GM13977 (cell line): Measurements from ENCODE around the gene FAM171A2.
"Not testable (repeated sequence)": the region's sequence is repeated elsewhere in the genome, so short reads cannot be mapped to it uniquely, and the experiment has no call there.

ENCODE experiments used
- DNase-seq: peaks from one replicate; pipeline ENCODE4 v3.0.0; 2012; ENCODE audit warnings: low spot score
- CTCF ChIP-seq: IDR thresholded peaks from 2 replicates; pipeline ENCODE4 v1.5.1; 2012; ENCODE audit warnings: mild to moderate bottlenecking, control low read depth; ENCODE audit not compliant: insufficient read depth; ENCODE audit errors: extremely low read depth, missing control alignments
- in situ Hi-C: fragments of 300-500 bp; cut with MboI; formaldehyde crosslinking; loops from one replicate; pipeline ENCODE4 v1.12.0; 2022; ENCODE audit warnings: low sequenced_read_pairs, low pct_unique_long_range_greater_than_20kb, mixed read lengths, inconsistent platforms; ENCODE audit not compliant: unreplicated experiment

The FAM171A2 gene

GRCh38 chr17:44343510-44344209 is 20.0 kb downstream of the FAM171A2 start:
- in situ Hi-C loops, result no loop called here
- TF ChIP-seq CTCF, result no peak

GRCh38 chr17:44340553-44340952 is 23.1 kb downstream of the FAM171A2 start:
- DNase-seq, in situ Hi-C loops: not testable (repeated sequence)

More at GRCh38 chr17:44343510-44344209, 20.0 kb downstream of the FAM171A2 start:
- no peak for DNase-seq

GRCh38 chr17:44338702-44339101 is 25.0 kb downstream of the FAM171A2 start:
- no peak for DNase-seq
- in situ Hi-C loops, result no loop called here
- TF ChIP-seq CTCF, result no peak

- TF ChIP-seq CTCF, result no peak
- in situ Hi-C loops, result no loop called here
- DNase-seq, result no peak
Observed at GRCh38 chr17:44335968-44336367, 27.7 kb downstream of the FAM171A2 start.

- in situ Hi-C loops, result no loop called here
- no peak for DNase-seq
- no peak for TF ChIP-seq CTCF
Observed at GRCh38 chr17:44335564-44335963, 28.1 kb downstream of the FAM171A2 start.

- no peak for DNase-seq
- in situ Hi-C loops, result no loop called here
Observed at GRCh38 chr17:44334727-44335126, 28.9 kb downstream of the FAM171A2 start.

More at GRCh38 chr17:44334727-44335126, 28.9 kb downstream of the FAM171A2 start:
- TF ChIP-seq CTCF, result no peak
